GM19438 (cell line): Measurements from ENCODE around the gene HTT-AS.

Experiments
- ATAC-seq: cut with Tn5 transposase; IDR thresholded peaks from one replicate; pipeline ENCODE4 v1.9.1; 2021; ENCODE audit warnings: low read depth; ENCODE audit not compliant: unreplicated experiment

The HTT-AS gene

GRCh38 chr4:3091464-3091863 lies 17.1 kb upstream of the HTT-AS start:
- no peak for ATAC-seq

- no peak for ATAC-seq
These were observed 12.9 kb upstream of the HTT-AS start for GRCh38 chr4:3087115-3087797.

- no peak for ATAC-seq
These were observed 11.8 kb upstream of the HTT-AS start for GRCh38 chr4:3085948-3086670.

- ATAC-seq: no peak
These were observed 9.4 kb upstream of the HTT-AS start for GRCh38 chr4:3083732-3084131.

GRCh38 chr4:3082925-3083515 lies 8.7 kb upstream of the HTT-AS start:
- ATAC-seq: no peak

- ATAC-seq: no peak
These were observed 5.4 kb upstream of the HTT-AS start for GRCh38 chr4:3079694-3080123.

- peak; percentile 37 for ATAC-seq
These were observed 3.5 kb upstream of the HTT-AS start for GRCh38 chr4:3077796-3078195.

GRCh38 chr4:3075652-3075981 lies 1.3 kb upstream of the HTT-AS start:
- ATAC-seq: no peak

- no peak for ATAC-seq
These were observed 711 bp upstream of the HTT-AS start for GRCh38 chr4:3074846-3075651.

GRCh38 chr4:3073158-3074077 lies 920 bp downstream of the HTT-AS start:
- no peak for ATAC-seq

- no peak for ATAC-seq
These were observed 2.5 kb downstream of the HTT-AS start for GRCh38 chr4:3071811-3072210.

GRCh38 chr4:3070709-3071500 lies 3.4 kb downstream of the HTT-AS start:
- no peak for ATAC-seq

- no peak for ATAC-seq
These were observed 4.6 kb downstream of the HTT-AS start for GRCh38 chr4:3069661-3070199.

GRCh38 chr4:3067473-3068001 lies 6.8 kb downstream of the HTT-AS start:
- no peak for ATAC-seq

- no peak for ATAC-seq
These were observed 7.4 kb downstream of the HTT-AS start for GRCh38 chr4:3066836-3067400.

- no peak for ATAC-seq
These were observed 8.8 kb downstream of the HTT-AS start for GRCh38 chr4:3065551-3065950.

- ATAC-seq: no peak
These were observed 11.9 kb downstream of the HTT-AS start for GRCh38 chr4:3062471-3062870.

- ATAC-seq: no peak
These were observed 13.4 kb downstream of the HTT-AS start for GRCh38 chr4:3060946-3061345.
